Measurements from ENCODE around the gene LAIR1.

LAIR1 gene

DNA sequence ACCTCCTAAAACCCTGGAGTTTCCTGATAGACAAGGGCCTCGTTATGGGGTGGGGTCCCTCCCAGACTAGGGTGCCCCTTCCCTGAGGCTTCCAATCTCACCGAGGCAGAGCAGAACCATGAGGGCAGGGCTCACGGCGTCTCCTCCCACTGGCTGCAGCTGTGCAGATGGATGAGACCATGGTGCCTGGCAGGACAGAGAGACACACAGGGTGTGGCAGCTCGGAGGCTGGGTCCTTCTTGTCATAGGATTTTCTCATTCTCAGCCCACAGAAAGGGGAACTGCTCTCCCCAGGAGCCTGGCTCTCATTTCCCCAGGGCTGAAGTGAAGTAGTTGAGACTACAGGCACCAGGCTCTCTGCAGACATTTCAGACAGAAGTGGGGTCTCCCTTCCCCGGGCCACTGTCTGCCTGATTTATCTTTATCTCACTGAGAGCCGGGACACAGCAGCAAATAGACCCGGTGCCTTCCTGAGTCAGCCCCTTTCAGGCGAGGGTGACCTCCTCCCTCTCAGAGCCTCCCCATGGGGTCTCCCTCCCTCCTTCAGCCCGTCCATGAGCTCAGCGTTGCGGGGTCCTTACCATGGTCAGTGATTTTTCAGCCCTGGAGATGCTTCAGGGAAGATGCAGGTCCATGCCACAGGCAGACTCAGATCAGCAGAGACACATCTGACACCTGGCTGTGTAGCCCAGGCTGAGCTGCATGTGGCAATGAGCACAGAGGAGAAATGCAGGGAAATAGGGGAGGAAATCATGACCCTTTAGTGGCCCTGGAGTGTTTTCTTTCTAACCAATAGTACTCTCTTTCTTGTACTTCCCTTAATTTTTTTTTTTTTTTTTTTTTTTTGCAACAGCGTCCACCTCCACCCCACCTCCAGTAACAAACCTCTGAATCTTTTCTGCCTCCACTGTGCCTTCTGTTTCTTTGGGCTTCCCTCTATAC, 52.0 kb downstream of the LAIR1 start, which contains the start of gene LILRA5:
Gene LILRA5, minus strand, starts transcription at position 731 of the 942 bp plus-strand sequence. Its CDS starts 147 bp downstream, at position 584.
- Histone ChIP-seq H3K9me2 (replicated peaks; ENCODE audit: insufficient read depth, low read length) (no peaks in the 10 kb centered on the region), H3K27ac (ENCODE audit: low read depth, low read length) (no peak within 1 kb of the TSS), H3K9me3 (ENCODE audit: insufficient read depth, low read length) (no peaks in the 10 kb centered on the region), H3K9ac (ENCODE audit: low read length) (no peak within 1 kb of the TSS), H4K20me1 (ENCODE audit: low read depth, low read length) (no peaks in the 10 kb centered on the region), H2AFZ (ENCODE audit: low read depth, low read length, severe bottlenecking) (no peak within 1 kb of the TSS), H3K4me3 (ENCODE audit: insufficient read depth, low read length, poor library complexity, severe bottlenecking) (no peak within 1 kb of the TSS), H3K27me3 (ENCODE audit: low read length) (no peaks in the 10 kb centered on the region), H3K36me3 (ENCODE audit: low read length) (no peaks in the 10 kb centered on the region), H3K79me2 (ENCODE audit: insufficient read depth, low read length) (no peaks in the 10 kb centered on the region), H3F3A (ENCODE audit: insufficient read depth) (no peaks in the 10 kb centered on the region), H3K4me2 (ENCODE audit: low read depth, low read length, poor library complexity, severe bottlenecking) (no peak within 1 kb of the TSS)
- TF ChIP-seq, protein P1, sequence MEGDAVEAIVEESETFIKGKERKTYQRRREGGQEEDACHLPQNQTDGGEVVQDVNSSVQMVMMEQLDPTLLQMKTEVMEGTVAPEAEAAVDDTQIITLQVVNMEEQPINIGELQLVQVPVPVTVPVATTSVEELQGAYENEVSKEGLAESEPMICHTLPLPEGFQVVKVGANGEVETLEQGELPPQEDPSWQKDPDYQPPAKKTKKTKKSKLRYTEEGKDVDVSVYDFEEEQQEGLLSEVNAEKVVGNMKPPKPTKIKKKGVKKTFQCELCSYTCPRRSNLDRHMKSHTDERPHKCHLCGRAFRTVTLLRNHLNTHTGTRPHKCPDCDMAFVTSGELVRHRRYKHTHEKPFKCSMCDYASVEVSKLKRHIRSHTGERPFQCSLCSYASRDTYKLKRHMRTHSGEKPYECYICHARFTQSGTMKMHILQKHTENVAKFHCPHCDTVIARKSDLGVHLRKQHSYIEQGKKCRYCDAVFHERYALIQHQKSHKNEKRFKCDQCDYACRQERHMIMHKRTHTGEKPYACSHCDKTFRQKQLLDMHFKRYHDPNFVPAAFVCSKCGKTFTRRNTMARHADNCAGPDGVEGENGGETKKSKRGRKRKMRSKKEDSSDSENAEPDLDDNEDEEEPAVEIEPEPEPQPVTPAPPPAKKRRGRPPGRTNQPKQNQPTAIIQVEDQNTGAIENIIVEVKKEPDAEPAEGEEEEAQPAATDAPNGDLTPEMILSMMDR (IDR thresholded peaks at IDR 0.05; ENCODE audit: insufficient read depth, low read length, poor library complexity, severe bottlenecking): no peak
- TF ChIP-seq EZH2phosphoT487 (conservative IDR thresholded peaks at IDR 0.05; ENCODE audit: low read length): no peak

GRCh38 chr19:54312011-54312410, 52.7 kb downstream of the LAIR1 start:
- H3F3A ChIP-seq (ENCODE audit: insufficient read depth): no peaks in the 10 kb centered on the region
- no peak overlapping the region for H2AFZ ChIP-seq (ENCODE audit: low read depth, low read length, severe bottlenecking)
- H3K27me3 ChIP-seq (ENCODE audit: low read length): no peaks in the 10 kb centered on the region
- TF ChIP-seq EZH2phosphoT487 (conservative IDR thresholded peaks at IDR 0.05; ENCODE audit: low read length): no peak
- TF ChIP-seq, protein P1 (IDR thresholded peaks at IDR 0.05; ENCODE audit: insufficient read depth, low read length, poor library complexity, severe bottlenecking): no peak
- H3K79me2 ChIP-seq (ENCODE audit: insufficient read depth, low read length): no peaks in the 10 kb centered on the region
- H3K27ac ChIP-seq (ENCODE audit: low read depth, low read length): no peak overlapping the region
- H3K9me3 ChIP-seq (ENCODE audit: insufficient read depth, low read length): no peaks in the 10 kb centered on the region
- no peaks in the 10 kb centered on the region for H4K20me1 ChIP-seq (ENCODE audit: low read depth, low read length)
- no peaks in the 10 kb centered on the region for H3K36me3 ChIP-seq (ENCODE audit: low read length)
- H3K4me3 ChIP-seq (ENCODE audit: insufficient read depth, low read length, poor library complexity, severe bottlenecking): no peak overlapping the region
- H3K4me2 ChIP-seq (ENCODE audit: low read depth, low read length, poor library complexity, severe bottlenecking): no peak overlapping the region
- no peaks in the 10 kb centered on the region for H3K9me2 ChIP-seq (replicated peaks; ENCODE audit: insufficient read depth, low read length)
- H3K9ac ChIP-seq (ENCODE audit: low read length): no peak overlapping the region

DNA sequence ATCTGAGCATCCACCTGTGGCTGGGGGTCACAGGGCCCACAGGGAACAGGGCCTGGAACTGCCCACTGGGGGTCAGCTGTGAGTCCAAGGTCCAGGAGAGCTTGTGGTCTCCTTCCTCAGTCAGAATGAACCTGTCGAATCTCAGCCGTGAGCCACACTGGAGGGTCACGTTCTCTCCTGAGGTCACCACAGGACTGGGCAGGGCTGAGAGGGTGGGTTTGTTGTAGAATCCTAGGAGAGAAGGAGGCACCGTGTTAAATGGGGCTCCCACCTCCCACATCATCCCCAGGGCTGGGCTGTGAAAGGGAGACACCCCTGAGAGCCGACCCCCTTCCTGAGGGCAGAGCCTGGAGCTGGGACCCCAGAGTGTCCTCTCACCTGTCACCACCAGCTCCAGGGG, 53.2 kb downstream of the LAIR1 start:
- H3K9me2 ChIP-seq (replicated peaks; ENCODE audit: insufficient read depth, low read length): no peaks in the 10 kb centered on the region
- no peak overlapping the region for H3K4me3 ChIP-seq (ENCODE audit: insufficient read depth, low read length, poor library complexity, severe bottlenecking)
- no peak for TF ChIP-seq EZH2phosphoT487 (conservative IDR thresholded peaks at IDR 0.05; ENCODE audit: low read length)
- TF ChIP-seq, protein P1 (IDR thresholded peaks at IDR 0.05; ENCODE audit: insufficient read depth, low read length, poor library complexity, severe bottlenecking): no peak
- H3K4me2 ChIP-seq (ENCODE audit: low read depth, low read length, poor library complexity, severe bottlenecking): no peak overlapping the region
- no peak overlapping the region for H3K27ac ChIP-seq (ENCODE audit: low read depth, low read length)
- no peak overlapping the region for H3K9ac ChIP-seq (ENCODE audit: low read length)
- no peaks in the 10 kb centered on the region for H3K79me2 ChIP-seq (ENCODE audit: insufficient read depth, low read length)
- no peaks in the 10 kb centered on the region for H3K27me3 ChIP-seq (ENCODE audit: low read length)
- no peaks in the 10 kb centered on the region for H3K36me3 ChIP-seq (ENCODE audit: low read length)
- H3F3A ChIP-seq (ENCODE audit: insufficient read depth): no peaks in the 10 kb centered on the region
- H3K9me3 ChIP-seq (ENCODE audit: insufficient read depth, low read length): no peaks in the 10 kb centered on the region
- H2AFZ ChIP-seq (ENCODE audit: low read depth, low read length, severe bottlenecking): no peak overlapping the region
- no peaks in the 10 kb centered on the region for H4K20me1 ChIP-seq (ENCODE audit: low read depth, low read length)

Measured in SU-DHL-6 (cell line).